Breast epithelium (tissue), 3 donors: ENCODE data around the gene HMCN1.

Experiments
- POLR2A ChIP-seq: fragments of 450-650 bp; IDR thresholded peaks from one replicate; pipeline ENCODE4 v1.6.1; 2016; ENCODE audit warnings: antibody characterized with exemption, mild to moderate bottlenecking, moderate library complexity
- POLR2AphosphoS5 ChIP-seq, 3 donors: sonication (generic); formaldehyde crosslinking; IDR thresholded peaks; one replicate each; pipeline ENCODE4 v1.6.1; 2017; ENCODE audit warnings: antibody characterized with exemption in 3 of 3
- TF ChIP-seq, protein P1 (sequence below), 3 donors: fragments of 450-650 bp; IDR thresholded peaks; one replicate each; pipeline ENCODE4 v1.5.1; 2016 to 2017; ENCODE audit warnings: antibody characterized with exemption in 3 of 3, mild to moderate bottlenecking in 3 of 3, moderate library complexity in 3 of 3

DNA sequence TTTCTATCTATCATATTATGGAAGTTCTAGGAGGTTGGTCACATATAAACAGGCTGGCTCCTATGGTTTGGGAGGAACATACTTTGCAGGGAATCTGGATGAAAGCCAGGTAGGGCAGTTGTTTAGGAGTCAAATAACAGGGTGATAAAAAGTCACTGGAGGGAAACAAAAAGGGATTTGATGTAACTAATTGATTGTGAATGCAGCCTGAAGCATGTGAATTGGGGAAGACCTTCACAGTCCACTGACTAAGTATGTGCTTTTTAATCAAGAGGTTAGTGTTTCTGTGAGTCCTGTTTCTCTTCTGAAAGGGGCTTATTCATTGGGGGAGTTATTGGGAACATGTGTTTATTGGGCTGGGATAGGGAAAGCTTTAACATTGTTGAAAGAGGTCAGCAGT is 41.3 kb downstream of the HMCN1 start:
- TF ChIP-seq, protein P1, sequence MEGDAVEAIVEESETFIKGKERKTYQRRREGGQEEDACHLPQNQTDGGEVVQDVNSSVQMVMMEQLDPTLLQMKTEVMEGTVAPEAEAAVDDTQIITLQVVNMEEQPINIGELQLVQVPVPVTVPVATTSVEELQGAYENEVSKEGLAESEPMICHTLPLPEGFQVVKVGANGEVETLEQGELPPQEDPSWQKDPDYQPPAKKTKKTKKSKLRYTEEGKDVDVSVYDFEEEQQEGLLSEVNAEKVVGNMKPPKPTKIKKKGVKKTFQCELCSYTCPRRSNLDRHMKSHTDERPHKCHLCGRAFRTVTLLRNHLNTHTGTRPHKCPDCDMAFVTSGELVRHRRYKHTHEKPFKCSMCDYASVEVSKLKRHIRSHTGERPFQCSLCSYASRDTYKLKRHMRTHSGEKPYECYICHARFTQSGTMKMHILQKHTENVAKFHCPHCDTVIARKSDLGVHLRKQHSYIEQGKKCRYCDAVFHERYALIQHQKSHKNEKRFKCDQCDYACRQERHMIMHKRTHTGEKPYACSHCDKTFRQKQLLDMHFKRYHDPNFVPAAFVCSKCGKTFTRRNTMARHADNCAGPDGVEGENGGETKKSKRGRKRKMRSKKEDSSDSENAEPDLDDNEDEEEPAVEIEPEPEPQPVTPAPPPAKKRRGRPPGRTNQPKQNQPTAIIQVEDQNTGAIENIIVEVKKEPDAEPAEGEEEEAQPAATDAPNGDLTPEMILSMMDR (IDR thresholded peaks at IDR 0.05), result no peak
- TF ChIP-seq POLR2A, result no peak
- TF ChIP-seq POLR2AphosphoS5 (IDR thresholded peaks at IDR 0.05), result no peak
